HG03095 (cell line): Measurements from ENCODE around the gene CD83.
"Not testable (repeated sequence)": the region's sequence is repeated elsewhere in the genome, so short reads cannot be mapped to it uniquely, and the experiment has no call there.

Experiments
- ATAC-seq: cut with Tn5 transposase; IDR thresholded peaks from one replicate; pipeline ENCODE4 v1.9.1; 2021; ENCODE audit warnings: moderate library complexity; ENCODE audit not compliant: unreplicated experiment

Gene CD83, protein sequence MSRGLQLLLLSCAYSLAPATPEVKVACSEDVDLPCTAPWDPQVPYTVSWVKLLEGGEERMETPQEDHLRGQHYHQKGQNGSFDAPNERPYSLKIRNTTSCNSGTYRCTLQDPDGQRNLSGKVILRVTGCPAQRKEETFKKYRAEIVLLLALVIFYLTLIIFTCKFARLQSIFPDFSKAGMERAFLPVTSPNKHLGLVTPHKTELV

DNA sequence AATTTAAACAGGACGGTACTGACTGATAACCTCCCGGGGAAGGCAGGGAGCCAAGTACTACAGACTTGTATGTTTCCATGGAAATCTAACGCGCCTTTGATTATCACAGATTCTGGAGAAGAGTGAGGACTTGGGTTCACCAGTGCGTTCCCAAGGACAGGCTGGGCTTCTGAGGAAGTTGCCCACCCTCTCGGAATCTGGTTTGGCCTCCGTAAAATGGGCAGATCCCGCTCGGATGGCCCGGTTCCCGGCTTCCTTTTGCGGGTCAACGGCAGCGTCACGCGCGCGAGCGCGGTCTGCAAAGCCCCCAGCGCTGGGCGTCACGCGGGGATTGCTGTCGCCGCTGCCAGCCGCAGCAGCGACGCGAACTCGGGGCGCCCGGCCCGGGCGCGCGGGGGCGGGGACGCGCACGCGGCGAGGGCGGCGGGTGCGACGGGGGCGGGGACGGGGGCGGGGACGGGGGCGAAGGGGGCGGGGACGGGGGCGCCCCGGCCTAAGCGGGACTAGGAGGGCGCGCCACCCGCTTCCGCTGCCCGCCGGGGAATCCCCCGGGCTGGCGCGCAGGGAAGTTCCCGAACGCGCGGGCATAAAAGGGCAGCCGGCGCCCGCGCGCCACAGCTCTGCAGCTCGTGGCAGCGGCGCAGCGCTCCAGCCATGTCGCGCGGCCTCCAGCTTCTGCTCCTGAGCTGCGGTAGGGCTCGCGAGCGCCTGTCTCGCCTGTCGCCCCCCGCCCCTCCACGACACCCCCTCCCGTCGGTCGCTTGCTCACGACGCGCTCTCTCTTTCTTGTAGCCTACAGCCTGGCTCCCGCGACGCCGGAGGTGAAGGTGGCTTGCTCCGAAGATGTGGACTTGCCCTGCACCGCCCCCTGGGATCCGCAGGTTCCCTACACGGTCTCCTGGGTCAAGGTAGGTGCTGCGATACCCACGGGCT, at the start of gene CD83:
CD83 (plus strand) TSS at position 615 of the 933 bp plus-strand sequence; CDS start at position 655, 40 bp downstream.
- peak; percentile 32 for ATAC-seq

DNA sequence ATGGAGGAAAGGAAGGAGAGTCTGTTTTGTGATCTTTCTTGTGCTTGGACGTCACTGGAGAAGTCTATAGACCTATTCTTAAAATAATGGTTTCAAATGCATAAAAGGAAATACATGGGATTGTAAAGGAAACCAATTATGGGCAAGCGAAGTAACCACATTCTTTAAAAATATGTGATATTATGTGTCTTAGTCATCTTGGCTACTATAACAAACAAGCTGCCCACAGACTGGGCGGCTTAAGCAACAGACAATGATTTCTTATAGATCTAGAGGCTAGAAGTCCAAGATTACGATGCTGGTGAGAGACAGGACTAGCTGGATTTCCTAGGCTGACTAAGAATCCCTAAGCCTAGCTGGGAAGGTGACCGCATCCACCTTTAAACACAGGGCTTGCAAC, 49.4 kb upstream of the CD83 start:
- ATAC-seq: no peak

DNA sequence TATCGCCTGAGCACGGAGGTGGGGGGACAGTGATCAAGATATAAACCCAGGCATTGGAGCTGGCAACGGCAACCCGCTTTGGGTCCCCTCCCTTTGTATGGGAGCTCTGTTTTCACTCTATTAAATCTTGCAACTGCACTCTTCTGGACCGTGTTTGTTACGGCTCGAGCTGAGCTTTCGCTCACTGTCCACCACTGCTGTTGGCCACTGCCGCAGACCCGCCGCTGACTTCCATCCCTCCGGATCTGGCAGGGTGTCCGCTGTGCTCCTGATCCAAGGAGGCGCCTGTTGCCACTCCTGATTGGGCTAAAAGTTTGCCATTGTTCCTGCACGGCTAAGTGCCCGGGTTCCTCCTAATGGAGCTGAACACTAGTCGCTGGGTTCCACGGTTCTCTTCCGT, 48.9 kb upstream of the CD83 start:
- no peak for ATAC-seq

DNA sequence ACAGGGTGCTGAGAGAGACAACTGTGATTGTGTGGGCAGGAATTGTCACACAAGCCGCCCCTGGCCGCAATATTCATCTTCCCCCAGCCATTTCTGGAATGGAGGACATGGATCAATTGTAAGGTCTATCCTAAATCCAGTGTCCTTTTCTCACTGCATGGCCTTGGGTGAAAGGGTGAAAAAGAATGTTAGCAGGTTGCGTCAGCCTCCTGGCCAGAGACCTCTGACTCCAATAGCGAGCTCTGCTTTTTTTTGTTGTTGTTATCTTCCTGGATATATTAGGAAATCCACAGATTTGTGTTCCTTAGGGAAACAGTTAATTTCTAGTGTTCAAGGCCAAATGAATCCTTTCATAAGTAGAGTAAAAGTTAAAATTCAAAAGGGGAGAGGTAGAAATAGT, 47.1 kb upstream of the CD83 start:
- no peak for ATAC-seq

DNA sequence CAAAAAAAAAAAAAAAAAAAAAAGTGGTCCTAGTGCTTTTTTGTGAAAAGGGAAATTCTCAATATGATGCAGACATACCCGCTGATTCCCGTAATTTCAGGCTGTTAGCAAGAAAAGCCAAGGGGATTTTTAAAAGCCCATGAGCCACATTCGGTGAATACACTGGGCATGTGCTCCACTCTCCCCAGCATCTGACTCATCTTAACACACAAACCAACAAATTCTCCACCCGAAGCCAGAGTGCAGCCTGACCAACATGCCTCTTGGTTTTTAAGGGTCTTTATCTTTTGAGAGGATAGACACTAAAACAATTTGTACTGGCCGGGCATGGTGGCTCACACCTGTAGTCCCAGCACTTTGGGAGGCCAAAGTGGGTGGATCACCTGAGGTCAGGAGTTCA, 45.5 kb upstream of the CD83 start:
- ATAC-seq: no peak

DNA sequence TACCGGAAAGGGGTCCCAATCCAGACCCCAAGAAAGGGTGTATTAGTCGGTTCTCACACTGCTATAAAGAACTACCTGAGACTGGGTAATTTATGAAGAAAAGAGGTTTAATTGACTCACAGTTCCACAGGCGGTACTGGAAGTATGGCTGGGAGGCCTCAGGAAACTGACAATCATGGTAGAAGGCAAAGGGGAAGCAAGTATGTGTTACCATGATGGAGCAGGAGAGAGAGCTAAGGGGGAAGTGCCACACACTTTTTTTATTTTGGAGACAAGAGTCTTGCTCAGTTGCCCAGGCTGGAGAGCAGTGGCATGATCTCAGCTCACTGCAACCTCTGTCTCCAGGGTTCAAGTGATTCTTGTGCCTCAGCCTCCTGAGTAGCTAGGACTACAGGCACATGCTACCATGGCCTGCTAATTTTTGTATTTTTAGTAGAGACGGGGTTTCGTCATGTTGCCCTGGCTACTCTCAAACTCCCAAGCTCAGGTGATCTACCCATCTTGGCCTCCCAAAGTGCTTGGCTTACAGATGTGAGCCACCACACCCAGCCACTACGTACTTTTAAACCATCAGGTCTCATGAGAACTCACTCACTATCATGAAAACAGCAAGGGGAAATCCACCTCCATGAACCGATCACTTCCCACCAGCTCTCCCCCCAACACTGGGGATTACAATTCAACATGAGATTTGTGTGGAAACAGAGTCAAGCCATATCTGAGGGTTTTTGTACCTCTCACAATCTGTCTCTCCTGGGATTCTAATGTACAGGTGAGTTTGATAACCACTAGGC, 43.8 kb upstream of the CD83 start:
- ATAC-seq: not testable (repeated sequence)

DNA sequence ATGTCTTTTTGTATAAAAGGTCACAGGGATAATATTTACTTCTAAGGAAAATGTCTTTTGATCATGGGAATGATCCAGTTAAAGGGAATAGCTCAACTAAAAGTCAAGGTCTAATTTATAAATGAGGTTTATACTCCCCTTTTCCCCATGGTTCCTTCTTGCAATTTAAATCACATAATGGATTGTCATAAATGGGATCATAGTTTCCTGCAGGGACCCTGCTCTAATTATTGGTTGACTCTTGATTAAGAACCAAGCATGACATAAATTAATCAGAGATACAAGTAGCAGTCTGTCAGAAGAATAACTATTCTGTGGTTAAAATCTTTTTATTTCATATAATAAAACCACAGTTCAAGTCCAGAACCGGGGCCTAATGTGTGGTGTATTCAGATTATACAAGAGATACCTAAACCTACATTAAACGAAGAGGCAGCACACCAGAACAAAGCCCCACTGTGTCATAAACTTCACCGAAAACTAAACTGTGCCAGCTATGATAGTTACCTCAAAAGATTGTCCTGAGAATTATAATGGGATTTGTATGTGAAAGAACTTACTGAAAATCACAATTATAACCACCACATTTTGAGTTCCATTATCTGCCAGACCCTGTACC, 43.0 kb upstream of the CD83 start:
- no peak for ATAC-seq

DNA sequence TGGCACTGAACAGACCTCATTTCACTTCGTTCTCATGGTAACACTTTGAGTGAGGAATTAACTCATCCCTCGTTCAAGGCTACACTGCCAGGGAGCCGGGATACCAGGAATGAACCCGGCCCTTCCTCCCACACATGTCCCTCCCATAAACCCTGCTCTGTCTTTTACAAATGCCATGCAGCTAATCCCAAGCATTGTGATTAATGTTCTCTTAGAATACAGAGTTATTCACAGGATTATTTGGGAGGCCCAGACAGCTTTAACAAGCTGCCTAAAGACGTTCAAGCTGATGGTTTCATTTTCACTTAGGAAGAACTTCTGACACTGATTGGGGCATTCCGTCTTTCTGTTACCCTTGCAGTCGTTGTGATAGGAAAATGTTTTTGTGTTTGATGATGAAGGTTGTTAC, 42.5 kb upstream of the CD83 start:
- peak; percentile 70 for ATAC-seq

DNA sequence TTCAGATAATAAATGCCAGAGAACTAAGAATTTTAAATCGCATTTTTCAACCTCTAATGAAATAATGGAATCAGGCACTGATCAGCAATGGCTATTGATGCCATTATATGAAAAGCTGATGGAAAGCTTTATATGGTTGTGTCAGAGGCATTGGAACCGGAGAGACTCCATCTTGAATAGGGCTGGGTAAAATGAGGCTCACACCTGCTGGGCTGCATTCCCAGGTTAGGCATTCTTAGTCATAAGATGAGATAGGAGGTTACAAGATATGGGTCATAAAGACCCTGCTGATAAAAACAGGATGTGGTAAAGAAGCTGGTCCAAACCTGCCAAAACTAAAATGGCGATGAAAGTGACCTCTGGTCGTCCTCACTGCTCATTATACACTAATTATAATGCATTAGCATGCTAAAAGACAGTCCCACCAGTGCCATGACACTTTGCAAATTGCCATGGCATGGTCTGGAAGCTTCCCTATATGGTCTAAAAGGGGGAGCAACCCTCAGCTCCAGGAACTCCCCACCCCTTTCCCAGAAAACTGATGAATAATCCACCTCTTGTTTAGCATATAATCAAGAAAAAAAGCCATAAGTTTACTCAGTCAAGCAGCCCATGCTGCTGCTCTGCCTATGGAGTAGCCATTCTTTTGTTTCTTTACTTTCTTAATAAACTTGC, 40.2 kb upstream of the CD83 start:
- no peak for ATAC-seq

DNA sequence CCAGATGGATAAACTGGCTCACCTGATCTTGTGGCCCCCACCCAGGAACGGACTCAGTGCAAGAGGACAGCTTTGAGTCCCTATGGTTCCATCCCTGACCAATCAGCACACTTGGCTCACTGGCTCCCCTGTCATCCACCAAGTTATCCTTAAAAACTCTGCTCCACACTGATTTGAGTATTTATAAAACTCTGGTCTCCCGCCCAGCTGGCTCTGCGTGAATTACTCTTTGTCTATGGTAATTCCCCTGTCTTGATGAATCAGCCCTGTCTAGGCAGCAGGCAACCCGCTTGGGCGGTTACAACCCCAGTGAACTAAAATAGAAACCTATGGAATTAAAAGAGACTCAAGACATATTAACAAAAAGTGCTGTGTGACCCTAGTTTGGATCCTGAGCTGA, 38.1 kb upstream of the CD83 start:
- no peak for ATAC-seq

DNA sequence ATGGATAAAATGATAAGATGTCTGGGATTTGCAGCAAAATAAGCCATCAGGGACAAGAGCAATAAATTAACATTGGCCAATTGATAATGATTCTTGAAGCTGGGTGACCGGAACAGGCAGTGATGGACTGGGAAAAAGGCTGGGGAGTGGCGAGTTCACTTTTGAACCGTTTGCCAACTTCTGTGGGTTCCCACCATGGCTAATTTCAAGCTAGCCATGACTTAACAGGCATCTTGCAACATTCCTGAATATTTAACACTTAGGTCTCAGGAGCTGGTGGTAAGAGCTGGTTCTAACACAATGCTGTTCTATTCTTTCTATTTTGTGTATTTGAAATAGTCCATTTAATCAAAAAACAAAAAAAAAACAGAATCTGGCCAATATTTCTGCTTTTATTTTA, 37.6 kb upstream of the CD83 start:
- ATAC-seq: no peak

DNA sequence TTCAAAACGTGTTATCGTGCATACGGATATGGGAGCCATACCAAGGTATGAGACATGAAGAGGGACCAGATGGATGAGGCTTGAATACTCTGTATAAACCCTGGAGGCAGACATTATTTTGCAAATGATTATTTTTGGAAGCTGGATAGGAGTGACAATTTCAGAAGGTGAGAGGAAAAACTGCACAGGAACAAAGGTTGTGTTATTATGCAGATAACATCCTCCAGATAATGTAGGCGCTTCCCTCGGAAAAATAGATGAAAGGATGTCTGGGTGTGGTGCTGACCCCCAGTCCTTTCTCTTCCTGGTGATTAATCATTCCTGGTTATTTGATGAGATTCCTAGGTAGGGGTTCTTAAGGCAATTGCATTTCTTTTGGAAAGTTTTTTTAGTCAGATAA, 36.4 kb upstream of the CD83 start:
- ATAC-seq: no peak

DNA sequence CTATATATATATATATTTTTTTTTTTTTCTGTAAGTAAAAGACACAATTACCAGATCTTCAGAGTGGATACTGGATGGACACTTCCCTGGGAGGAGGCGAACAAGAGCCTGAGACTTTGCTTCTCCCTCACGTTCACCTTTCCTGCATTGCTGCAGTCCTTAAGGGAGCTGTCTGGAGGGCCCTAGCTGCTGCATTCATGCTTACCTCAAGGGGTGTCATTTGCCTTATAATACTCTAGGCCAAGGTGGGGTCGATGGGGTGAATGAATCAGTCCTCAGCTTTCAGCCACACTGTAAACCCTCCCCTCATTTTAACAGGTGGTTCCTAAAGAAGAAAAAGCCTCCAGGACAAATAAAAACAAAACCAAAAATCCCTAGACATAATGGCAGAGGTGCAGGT, 34.8 kb upstream of the CD83 start:
- ATAC-seq: no peak

DNA sequence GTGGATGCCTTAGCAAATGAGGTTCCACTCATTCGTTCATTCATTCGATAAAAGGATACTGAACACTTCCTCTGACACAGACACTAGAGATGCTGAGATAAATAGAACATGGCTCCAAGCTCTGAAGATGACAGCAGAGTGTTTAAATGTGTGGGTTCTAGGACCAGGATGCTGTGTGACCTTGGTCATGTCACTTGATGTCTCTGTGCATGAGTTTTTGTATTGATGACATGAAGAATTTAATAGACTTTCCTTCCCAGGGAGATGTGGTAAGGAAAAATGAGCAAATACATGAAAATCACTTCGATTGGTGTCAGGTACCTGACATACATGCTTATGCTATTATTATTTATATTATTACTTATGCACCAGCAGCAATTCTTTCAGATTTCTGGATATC, 34.3 kb upstream of the CD83 start:
- ATAC-seq: no peak

DNA sequence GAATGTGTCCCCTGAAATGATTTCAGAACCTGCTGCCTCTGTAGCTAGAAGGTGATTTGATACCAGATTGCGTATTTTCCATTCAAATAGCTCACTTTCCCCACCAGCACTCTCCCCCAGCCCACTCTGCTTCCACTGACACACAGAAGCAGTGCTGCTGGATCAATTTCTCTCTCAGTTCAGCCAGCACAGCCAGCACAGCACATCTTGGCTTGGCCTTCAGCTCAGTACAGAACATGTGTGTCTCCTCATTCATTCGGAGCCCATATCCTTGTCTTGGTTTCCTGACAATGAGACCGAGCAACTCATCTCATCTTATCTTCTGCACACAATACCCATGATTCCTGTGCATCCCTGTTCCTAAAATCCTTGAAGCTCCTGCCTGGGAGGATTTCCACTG, 33.8 kb upstream of the CD83 start:
- ATAC-seq: no peak

DNA sequence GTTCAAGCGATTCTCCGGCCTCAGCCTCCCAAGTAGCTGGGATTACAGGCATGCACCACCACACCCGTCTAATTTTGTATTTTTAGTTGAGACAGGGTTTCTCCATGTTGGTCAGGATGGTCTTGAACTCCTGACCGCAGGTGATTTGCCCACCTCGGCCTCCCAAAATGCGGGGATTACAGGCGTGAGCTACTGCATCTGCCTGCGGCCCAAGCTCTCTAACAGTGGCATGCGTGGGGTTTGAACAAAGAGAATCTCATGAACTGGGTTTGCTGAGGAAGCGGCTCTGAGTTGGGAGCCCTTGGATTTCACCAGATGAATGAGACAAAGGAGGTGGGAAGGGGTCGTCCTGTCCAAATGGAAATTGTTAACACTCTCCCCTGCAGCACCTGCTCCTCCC, 33.2 kb upstream of the CD83 start:
- no peak for ATAC-seq

DNA sequence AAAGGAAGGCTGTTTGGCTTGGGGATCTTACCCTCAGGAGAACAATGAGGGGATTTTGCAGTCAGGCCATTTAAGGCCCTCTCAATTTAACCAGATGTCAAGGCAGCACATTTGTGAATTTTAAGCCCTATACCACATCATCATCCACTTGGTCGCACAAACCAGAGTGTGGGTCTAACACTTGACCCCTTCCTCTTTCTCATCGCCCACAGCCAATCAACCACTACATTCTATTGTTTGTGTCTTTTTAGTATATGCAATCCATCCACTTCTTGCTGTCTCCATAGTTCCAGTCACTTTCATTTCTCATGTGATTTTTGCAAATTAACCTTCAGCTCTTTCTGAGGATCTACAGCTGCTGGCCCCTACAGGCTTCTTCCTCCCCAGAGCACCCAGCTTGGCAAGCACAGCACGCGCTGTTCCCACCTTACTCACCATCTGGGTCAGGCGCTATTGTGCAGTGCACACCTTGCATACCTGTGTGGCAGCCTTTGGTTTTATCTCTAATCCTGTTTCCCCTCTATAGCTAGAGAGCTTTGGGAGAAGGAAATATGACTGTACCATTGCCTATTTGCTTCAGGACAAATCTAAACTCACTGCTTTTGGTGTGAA, 32.3 kb upstream of the CD83 start:
- no peak for ATAC-seq

DNA sequence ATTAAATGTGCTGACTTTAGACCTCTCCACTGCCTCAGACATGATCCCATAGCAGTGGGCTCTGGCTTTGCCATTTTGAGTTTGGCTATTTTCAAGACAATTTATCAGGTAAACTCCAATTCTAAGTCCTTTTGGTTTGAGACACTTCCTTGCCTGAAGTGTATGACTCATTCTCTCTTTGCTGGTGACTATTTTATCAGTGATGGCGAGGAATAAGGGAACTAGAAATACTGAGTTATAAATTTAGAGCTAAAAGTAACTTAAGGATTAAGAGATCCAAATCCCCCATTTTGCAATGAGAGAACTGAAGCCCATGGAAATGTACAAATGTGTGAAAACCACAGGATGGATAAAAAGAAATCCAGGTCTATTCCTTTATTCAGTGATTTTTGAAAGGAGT, 30.9 kb upstream of the CD83 start:
- no peak for ATAC-seq

DNA sequence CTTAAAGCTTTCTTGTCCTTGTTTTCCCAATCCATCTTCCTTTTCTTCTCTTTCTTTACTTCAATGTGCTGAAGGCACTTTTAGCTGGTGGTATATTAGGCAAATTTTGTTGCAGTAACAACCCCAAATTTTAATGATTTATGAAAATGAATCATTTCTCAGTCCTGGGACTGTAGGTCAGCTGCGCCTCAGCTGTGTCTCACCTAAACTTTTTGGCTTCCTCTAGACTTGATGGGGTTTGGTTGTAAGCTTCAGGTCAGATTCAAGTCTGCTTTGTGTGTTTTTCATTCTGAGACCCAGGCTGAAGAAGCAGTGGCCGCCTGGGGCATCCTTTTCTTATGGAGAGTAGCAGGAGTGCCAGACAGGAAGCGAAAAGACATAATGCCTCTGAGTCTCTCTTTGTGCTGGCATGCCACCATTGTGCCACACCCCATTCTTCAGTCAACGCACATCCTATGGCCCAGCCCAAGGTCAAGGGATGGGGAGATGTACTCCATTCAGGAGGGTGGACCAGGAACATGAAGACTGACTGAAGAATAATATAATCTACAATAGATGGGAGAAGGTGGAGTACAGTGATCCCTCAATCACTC, 28.9 kb upstream of the CD83 start:
- no peak for ATAC-seq

DNA sequence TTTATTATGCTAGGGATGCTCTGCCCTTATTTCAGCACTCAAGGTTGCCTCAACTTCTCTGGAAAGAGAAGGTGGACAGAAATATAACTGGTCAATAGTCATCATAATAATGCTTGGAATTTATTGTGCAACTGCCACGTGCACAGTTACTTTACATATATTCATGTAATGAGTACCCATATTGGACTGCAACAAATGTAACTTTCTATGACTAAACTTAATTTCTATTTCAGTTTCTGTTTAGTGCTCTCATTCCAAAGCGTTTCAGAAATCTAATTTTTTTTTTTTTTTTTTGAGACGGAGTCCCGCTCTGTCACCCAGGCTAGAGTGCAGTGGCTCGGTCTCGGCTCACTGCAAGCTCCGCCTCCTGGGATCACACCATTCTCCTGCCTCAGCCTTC, 28.3 kb upstream of the CD83 start:
- peak; percentile 50 for ATAC-seq
